GM21825 (cell line): ENCODE results near the gene AMIGO1.
A peak's percentile ranks its signal among the peaks of the same experiment; 100 is the strongest.
"Not testable (repeated sequence)": the region's sequence is repeated elsewhere in the genome, so short reads cannot be mapped to it uniquely, and the experiment has no call there.

Source experiments
- ATAC-seq: cut with Tn5 transposase; IDR thresholded peaks from one replicate; pipeline ENCODE4 v1.9.1; 2021; ENCODE audit warnings: mild to moderate bottlenecking, moderate library complexity; ENCODE audit not compliant: unreplicated experiment

Gene AMIGO1

DNA sequence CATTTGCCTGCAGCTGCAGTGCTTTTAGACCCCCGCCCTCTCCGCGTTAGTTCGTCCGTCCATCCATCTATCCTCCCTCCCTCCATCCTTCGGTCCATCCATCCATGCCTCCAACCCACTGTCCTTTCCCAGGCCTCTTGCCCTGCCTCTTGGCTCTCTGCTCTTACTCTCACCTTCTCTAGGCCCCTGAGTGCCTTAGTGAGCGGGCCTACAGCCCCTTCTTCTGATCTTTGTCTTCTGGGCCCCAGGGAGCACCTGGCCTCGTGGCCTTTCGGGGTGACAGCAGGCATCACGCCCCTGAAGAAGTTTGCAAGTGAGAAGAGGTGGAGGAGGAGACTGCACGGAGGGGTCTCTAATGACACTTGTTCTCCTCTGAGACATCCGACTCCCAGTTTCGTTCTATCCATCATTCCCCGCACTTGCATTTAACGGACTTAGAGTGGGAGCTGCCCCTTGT lies 25.0 kb downstream of the AMIGO1 start:
- ATAC-seq, result no peak

- peak; percentile 70 for ATAC-seq
Observed at GRCh38 chr1:109483672-109484518, 25.6 kb downstream of the AMIGO1 start, which contains the start of gene ATXN7L2. ATXN7L2 (plus strand) TSS chr1:109483905; CDS start chr1:109483954, 49 bp downstream.

GRCh38 chr1:109482791-109483671 lies 26.5 kb downstream of the AMIGO1 start:
- peak; percentile 23 for ATAC-seq

GRCh38 chr1:109482242-109482641 lies 27.3 kb downstream of the AMIGO1 start:
- ATAC-seq, result no peak

GRCh38 chr1:109481646-109482045 lies 27.9 kb downstream of the AMIGO1 start:
- no peak for ATAC-seq

DNA sequence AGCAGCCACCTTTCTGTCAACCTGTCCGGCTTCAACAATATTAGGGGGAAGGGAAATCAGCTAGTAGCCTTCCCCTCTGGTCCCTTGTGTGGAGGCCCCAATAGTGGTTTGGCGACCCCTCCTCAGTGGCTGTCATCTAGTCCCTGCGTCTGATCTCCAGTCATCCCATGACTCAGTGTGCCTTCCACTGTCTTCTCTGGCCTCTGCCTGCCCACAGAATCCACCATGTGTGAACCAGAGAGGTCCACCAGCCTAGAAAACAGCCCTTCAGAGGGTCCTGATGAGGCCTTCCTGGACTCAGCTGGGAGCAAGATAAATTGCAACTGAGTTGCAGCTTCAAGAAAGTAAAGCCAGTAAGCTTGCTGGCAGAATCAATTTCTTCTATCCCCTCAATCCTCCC lies 29.6 kb downstream of the AMIGO1 start:
- ATAC-seq, result no peak

GRCh38 chr1:109479311-109479710 lies 30.2 kb downstream of the AMIGO1 start:
- no peak for ATAC-seq

GRCh38 chr1:109478806-109479205 lies 30.7 kb downstream of the AMIGO1 start:
- ATAC-seq, result no peak

- no peak for ATAC-seq
Observed at GRCh38 chr1:109477821-109478220, 31.7 kb downstream of the AMIGO1 start.

DNA sequence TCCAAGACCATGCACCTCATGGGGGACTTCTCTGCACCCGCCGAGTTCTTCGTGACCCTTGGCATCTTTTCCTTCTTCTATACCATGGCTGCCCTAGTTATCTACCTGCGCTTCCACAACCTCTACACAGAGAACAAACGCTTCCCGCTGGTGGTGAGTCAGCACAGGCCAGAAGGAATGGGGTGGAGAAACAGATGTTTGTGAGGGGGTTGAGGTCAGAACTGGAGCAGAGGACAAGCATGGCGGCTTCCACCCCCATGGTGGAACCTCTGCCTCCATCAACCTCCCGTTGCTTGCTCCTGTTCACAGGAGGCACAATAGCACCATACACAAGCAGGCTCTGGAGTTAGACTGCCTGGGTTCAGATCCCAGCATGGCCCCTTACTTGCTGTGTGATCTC lies 32.7 kb downstream of the AMIGO1 start:
- no peak for ATAC-seq

- ATAC-seq, result no peak
Observed at GRCh38 chr1:109475261-109475660, 34.3 kb downstream of the AMIGO1 start.

GRCh38 chr1:109474697-109475096 lies 34.8 kb downstream of the AMIGO1 start:
- ATAC-seq, result no peak

DNA sequence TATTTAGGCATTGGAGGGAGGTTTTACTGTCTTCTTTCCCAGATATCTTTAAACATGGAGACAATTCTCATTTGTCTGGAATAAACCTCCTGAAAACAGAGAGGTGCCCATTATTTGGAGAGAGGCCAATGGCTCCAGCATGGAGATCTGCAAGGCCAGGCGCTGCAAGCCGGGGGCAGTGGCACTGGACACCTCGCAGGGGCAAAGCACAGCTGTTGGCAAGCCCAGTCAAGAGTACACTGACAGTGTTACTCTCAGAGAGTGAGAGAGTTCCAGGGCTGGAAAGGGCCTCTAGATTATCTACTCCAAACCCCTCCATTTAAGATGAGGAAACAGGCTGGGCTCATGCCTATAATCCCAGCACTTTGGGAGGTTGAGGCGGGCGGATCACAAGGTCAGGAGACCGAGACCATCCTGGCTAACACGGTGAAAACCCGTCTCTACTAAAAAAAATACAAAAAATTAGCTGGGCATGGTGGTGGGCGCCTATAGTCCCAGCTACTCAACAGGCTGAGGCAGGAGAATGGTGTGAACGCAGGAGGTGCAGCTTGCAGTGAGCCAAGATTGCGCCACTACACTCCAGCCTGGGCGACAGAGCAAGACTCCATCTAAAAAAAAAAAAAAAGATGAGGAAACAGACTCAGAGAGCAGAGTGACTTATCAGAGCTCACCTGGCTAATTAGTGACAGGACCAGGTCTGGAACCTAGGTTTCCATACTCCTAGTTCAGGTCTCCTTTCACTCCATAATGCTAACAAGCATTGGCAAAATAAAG lies 36.1 kb downstream of the AMIGO1 start:
- ATAC-seq, result not testable (repeated sequence)

GRCh38 chr1:109472779-109473178 lies 36.7 kb downstream of the AMIGO1 start:
- ATAC-seq, result no peak

GRCh38 chr1:109470245-109470644 lies 39.3 kb downstream of the AMIGO1 start:
- no peak for ATAC-seq

GRCh38 chr1:109468903-109469302 lies 40.6 kb downstream of the AMIGO1 start:
- ATAC-seq, result no peak

DNA sequence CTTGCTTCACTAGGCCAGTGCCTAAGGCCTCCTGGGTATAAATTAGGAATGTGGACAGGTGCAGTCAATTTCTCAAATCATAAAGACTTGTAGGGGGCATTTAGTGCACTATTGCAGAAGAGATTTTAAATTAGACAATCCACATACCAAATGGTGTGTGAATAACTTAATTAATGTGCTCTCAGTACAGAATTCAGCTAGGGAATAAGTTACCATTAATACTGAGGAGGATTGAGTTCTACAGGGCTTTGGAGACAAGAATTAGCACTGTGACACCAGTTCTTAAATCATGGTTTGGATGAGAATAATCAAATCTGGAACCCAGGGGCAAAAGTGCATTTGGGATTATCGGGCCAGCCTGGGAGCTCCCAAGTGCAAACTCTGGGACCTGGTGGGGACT lies 41.5 kb downstream of the AMIGO1 start:
- no peak for ATAC-seq

GRCh38 chr1:109467301-109467777 lies 42.2 kb downstream of the AMIGO1 start:
- ATAC-seq, result no peak

DNA sequence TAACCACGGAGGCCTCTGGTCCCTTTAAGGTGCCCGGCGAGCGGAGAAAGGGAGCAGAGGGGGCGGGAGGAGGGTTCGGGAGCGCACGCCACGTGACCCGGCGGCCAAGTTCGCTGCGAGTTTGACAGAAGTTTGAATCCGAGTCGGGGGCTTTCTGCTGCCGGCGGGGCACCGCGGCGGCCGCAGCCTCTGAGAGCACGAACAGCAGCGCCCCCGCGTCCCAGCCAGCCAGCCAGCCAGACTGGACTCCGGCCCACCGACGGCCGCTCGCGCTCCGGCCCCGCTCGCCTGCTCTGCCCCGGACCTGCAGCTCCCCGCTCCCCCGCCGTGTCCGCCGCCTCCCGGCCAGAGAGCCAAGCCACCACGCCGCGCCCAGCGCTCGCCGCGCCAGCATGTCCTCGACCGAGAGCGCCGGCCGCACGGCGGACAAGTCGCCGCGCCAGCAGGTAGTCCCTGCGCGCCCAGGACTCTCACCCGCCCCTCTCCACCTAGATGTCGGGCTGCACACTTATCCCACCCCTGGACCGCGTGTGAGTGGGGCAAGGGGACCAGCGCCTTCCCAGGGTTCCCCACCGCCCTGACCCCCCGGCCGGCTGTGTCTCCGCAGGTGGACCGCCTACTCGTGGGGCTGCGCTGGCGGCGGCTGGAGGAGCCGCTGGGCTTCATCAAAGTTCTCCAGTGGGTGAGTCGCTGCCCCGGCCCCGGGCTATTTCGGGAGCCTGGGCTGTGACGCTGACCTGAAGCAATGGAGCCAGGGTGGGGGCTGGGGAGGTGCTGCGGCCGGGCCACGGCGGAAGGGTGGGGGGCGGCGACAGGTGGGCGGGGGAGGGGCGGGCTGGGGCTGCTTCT lies 42.9 kb downstream of the AMIGO1 start, which contains the start of gene SYPL2:
SYPL2 (plus strand) TSS at position 95 of the 849 bp plus-strand sequence; CDS start at position 393, 298 bp downstream.
- no peak for ATAC-seq

DNA sequence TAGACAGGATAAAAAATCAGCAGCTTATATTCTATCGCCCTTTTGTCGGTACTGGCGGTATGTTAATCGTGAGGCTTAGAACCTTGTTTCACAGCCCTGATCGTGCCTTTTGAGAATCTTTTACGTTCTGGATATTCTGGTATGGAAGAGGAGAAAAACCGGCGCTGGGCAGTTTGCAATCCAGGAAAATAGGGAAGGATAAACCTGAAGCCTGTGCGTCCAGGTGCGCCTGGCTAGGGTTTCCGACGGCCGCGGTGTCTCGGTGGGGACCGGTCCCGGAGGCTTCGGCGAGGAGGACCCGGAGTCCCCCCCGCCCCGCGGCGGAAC lies 43.4 kb downstream of the AMIGO1 start:
- ATAC-seq, result no peak
